Stimulated activated CD8-positive, alpha-beta memory T cell treated with anti-CD3 and anti-CD28 coated beads, Interleukin-15, amount 100 ng/mL, for 48 hours (primary cell): ENCODE measurements around the gene SMG6.

Experiments used
- DNase-seq, 2 donors: peaks; one replicate each; pipeline ENCODE4 v3.0.0-alpha.2; 2020; ENCODE audit warnings: low read depth in 2 of 2

SMG6 gene

DNA sequence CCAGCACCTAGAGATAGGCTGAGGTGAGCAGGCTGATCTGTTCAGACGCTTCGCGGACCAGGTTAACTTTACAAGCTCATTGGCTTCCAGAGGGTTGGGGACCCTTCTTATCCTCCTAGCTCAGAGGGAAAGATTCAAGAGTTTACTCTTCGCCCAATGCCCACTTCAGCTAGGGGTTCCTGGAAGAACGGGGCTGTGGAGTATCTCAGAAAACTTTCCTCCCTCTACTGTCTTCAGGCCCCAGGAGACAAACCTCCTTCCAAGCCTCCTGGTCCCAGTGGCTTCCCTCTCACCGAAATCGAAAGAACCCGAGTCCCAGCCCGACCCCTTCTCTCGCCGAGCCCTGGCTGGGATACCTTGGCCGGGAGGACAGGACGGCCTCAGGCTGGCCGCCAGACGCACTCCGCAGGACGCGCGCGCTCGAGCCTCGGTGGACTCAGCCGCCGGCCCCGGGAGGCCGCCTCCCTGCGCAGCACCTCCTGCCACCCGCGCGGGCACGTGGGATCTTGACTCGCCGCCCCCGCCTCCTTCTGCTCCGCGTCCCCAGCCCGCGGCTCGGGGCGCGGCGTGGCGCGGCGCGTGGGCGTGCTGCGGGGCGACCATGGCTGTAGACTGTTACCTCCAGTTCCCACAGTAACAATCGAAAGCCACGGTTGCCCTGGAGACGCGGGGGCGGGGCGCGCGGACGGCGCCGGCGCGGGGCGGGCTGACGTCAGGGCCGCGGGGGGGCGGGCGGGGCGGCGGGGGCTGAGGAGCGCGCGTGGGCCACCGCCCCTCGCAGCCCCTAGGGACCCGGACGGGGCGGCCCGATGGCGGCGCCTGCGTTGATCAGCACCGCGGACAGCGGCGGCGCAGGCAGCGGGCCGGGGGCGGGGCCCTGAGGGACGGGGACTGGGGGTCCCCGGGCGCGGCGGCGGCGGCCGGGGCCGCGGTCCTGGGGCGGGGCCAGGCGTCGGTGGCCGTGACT is 254.0 kb downstream of the SMG6 start:
- DNase-seq: peak; percentile 79 to 83

DNA sequence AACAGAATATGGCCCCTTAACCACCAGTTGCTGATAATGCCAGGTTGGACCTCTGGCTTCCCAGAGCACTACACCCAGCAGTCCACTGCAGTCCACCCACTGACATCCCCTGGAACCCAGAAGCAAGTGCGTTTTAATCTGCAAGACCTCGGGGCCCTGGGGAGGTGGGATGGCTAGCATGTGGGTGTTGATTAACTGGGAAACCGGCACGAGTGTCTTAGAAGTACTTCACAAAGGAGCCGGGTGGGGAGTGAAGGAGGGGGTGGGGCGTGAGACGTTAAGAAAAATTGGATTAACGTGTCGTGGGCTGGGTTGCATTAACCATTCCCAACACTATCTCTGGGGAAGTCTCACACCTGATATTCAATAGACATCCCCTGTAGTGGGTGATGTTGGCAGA is 254.8 kb downstream of the SMG6 start:
- DNase-seq: no peak

DNA sequence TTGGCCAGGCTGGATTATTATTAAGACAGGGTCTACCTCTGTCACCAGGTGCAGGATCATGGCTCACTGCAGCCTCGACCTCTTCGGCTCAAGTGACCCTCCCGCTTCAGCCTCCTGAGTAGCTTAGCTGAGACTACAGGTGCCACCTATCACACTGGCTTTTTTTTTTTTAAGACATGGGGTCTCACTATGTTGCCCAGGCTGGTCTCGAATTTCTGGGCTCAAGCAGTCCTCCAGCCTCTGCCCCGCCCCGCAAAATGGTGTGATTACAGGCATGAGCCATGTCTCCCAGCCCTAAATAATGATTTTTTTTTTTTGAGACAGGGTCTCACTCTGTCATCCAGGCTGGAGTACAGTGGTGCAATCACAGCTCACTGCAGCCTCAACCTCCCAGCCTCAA is 256.0 kb downstream of the SMG6 start:
- DNase-seq: no peak

DNA sequence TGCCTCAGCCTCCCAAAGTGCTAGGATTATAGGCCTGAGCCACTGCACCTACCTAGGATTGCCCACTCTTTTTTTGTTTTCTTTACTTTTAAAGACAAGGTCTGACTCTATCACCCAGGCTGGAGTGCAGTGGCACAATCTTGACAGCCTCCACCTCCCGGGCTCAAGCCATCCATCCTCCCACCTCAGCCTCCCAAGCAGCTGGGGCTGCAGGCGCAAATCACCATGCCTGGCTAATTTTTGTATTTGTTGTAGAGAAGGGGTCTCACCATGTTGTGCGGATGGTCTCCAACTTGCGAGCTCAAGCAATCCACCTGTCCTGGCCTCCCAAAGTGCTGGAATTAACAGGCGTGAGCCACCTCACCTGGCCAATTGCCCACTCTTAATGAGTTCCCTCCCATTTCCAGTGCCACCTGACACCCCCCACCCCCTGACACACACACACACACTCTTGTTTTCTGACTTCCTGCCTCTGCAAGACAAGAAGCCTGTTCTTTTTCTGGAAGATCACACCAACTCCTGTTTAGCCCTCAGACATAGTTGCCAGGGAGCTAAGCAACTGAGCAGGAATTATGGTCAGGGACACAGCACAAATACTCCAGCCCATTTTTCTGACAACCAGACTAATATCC is 259.2 kb downstream of the SMG6 start:
- no peak for DNase-seq

DNA sequence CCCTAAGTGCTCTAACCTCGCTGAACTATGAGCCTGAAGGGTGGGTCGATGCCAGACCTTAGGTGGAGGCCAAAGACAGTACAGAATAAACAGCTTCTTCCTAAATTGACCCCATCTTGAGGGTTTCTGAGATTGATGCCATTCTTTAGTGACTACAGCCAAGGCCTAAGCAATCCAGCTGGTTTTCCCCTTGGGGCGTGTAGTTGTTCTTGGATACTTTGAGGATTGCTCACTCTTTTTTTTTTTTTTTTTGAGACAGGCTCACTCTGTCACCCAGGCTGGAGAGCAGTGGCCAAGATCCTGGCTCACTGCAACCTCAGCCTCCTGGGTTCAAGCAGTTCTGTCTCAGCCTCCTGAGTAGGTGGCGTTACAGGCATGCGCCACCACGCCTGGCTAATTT is 259.8 kb downstream of the SMG6 start:
- no peak for DNase-seq

DNA sequence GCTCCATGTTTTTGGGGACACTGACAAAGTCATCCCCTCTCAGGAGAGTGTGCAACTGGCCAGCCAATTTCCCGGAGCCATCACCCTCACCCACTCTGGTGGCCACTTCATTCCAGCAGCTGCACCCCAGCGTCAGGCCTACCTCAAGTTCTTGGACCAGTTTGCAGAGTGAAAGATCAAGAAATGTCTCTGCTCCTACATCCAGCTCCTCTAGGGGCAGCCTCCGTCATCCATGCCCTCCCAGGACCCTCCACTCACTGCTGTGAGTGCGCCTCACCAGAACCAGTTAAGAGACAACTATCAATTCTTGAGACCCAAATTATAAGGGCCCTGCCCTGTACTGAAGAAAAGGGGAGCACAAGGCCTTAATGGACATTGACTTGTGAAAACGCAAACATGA is 260.7 kb downstream of the SMG6 start:
- DNase-seq: no peak

DNA sequence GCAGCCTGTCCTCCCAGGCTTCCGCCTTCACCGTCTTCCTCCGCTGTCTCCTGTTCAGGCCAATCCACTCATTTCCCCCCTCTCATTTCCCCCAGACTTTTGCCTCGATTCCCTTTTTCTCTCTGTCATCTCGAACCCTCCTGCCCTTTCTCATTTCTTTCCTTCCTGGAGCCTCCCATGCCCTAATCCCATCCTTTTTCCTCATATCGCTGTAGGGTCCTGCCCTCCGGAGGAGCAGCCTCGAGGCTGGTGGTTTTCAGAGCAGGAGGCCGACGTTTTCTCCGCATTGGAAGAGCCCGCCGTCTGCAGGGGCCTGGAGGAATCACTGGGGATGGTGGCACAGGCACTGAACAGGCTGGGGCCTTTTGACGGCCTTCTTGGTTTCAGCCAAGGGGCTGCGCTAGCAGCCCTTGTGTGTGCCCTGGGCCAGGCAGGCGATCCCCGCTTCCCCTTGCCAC is 261.2 kb downstream of the SMG6 start:
- DNase-seq: no peak

DNA sequence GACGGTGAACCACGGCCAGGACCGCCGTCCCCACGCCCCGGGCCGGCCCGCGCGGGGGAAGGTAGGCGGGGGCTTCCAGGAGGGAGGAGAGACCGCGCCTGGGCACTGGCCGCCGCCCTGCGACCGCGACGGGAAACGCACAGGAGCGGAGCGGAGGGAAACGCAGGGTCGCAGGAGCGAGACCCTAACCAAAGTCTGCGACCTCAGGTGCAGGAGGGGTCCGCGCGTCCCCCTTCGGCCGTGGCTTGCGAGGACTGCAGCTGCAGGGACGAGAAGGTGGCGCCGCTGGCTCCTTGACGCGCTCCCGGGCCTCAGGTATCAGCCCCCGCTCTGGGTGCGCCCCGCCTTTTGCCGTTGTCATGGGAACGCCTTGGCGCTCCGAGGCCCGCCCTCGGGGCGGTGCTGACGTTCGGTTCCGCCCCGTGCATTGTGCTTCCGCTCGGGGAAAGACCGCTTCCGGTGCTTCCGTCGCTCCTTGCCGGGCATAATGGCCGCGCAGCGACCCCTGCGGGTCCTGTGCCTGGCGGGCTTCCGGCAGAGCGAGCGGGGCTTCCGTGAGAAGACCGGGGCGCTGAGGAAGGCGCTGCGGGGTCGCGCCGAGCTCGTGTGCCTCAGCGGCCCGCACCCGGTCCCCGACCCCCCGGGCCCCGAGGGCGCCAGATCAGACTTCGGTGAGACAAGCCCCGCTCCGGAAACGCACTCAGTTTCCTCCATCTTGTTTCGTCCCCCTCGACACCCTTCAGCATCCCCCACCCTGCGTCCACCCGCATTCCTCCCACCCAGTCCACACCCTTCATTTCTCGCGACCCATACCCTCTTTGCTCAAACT is 261.8 kb downstream of the SMG6 start, which contains the start of gene OVCA2:
Gene OVCA2, plus strand, starts transcription at position 462 of the 829 bp plus-strand sequence. Its CDS starts 26 bp downstream, at position 488.
- peak; percentile 92 to 96 for DNase-seq

DNA sequence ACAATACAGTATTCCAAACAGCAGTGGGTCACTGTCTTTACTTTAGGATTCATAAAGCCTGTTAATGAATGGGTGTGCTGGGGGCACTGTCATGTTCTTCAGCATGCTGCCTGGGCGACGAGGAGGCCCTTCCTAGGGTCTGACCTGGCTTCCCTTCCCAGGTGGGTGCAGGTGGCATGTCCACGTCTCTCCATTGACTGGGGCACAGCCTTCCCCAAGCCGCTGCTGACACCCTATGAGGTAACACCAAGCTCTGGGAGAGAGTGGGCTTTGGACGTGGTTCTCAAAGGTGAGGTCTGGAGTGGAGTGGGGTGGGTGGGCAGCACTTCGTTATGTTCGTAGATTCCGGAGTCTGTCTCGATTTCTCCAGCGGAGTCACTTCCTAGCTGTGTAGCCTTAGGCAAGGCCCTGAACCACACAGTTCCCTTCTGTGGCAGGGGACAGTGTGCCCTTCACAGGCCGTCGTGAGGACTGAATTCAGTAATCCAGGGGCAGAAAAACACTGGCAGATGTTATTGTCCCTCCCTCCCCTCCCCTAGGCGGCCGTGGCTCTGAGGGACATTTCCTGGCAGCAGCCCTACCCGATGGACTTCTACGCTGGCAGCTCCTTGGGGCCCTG is 262.5 kb downstream of the SMG6 start:
- DNase-seq: no peak

DNA sequence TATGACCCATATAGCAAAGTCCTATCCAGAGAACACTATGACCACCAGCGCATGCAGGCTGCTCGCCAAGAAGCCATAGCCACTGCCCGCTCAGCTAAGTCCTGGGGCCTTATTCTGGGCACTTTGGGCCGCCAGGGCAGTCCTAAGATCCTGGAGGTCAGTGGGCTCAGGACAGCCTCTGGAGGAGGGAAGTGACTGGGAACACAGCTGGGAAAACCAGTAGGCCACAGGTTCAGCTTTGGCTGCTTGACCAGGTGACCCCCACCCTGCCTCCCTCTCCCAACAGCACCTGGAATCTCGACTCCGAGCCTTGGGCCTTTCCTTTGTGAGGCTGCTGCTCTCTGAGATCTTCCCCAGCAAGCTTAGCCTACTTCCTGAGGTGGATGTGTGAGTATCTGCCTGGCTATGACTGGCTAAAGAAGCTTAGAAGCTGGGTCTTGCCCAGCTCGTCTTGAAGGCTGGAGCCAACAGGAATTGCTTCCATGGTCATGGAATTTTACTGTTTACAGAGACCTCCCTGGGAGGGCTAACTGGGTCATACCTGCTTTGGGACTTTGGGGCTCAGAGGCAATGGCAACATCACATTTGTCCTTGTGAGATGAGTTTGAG is 263.3 kb downstream of the SMG6 start:
- DNase-seq: no peak

DNA sequence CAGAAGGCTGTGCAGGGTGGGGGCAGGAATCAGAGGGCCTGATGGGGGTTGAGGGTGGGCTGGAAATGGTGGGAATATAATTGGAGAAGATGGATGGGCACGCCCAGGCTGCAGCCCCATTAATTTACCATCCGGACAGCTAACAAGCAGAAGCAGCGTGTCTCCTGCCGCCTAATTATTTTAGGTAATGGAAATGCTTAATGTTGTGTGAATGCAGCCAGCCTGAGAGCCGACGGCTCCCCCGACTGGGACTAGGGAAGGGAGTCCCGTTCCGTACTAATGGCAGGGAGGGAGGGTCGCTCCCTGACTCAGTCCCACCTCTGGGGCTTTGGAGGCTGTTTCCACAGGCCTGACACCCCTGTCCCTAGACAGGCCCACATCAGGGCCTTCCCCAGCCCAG is 266.4 kb downstream of the SMG6 start:
- no peak for DNase-seq

DNA sequence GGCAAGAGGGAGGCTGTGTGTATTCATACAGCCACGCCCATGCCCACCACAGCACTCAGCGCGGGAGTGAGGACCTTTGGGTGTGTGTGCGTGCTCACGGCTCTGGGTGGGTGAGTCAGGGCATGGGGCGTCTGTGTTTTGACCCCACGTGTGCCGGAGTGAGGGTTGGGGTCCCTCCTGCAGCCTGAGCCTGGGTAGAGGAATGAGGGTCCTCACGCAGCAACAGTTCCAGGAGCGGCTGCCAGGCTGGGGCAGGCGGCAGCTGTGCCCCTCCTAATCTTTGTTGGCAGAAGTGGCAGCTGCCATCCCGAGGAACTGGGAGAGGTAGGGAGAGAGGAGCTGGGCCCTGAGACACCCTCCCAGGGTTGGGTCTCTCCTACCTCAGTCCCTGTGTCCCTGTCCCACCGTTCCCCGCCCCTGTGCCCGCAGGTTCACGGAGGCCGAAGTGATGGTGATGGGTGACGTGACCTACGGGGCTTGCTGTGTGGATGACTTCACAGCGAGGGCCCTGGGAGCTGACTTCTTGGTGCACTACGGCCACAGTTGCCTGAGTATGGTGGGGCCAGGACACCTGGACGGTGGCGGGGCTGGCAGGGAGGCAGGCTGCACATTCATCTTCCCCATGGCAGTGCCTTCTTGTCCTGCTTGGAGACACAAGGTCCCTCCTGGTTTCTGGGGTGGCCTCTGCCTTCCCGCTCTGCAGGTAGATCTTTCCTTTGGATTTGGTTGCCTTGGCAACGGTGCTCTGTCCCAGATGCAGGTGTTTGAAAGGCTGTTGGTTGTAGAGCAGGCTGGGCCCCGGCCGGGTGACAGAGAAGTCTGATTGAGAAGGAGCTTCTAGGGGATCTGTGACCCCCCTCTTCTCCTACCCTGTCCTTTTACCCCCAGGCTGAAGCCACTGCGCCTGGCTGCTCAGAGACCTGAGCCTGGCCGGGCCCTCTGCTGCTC is 267.8 kb downstream of the SMG6 start:
- DNase-seq: no peak

DNA sequence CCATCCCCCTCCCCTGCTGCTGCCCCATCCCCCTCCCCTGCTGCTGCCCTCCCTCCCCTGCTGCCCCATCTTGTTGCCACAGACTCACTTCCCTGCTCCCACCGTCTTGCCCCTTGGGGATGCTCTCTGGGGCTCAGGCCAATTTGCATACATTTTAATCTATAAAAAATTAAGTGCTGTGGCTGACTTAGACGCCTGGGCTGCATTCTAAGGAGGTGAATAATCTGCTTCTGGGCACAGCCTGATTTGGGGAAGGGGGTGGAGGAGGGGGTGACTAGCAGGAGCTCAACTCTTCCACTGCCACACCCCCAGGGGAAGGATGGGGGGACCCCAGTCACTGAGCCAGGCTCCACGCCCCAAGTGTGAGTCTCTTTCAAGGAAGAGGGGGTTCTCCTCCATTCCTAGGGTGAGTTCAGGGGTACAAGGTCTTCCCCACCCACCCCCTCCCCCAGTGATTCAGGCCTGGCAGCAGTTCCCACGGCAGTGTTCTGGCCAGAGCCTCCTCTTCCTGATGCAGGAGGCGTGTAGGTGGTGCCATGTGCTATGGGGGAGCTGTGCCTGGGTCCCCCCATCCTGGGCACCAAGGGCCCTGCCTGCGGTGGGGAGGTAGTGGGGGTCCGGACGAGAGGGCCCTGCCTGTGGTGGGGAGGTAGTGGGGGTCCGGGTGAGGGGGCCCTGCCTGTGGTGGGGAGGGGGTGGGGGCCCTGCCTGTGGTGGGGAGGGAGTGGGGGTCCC is 268.6 kb downstream of the SMG6 start:
- DNase-seq: no peak

DNA sequence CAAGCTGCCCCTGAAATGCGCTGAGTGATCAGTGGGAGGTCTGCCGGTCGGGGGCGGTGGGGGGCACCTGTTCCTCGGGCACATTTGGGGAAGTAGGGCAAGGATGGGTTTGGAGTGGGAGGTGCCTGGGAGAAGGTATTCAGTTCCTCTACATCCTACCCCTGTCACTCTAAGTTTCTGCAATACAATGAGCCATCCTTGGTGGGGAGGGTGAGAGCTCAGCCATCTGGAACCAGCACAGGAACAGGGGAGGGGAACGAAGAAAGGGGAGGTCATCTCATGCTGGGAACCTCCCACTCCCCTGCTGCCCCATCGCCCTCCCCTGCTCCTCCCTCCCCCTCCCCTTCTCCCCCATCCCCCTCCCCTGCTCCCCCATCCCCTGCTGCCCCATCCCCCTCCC is 269.4 kb downstream of the SMG6 start:
- DNase-seq: no peak

DNA sequence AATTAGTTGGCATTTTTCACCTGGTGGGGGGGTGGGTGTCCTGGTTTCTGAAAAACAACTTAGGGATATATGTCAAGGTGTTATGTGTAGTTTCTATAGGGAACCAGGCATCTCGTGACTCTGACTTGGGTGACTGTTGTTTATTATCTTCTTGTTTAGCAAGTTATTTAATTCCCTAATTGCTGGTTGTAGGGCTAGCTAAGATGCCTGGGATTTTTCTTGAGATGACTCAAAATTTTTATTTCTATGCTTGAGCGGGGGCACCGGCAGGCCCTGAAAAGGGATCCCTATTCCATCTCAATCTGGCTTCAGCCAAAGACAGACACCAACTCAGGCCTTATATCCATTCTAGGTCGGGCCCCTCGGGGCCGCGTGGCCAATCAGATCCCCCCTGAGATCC is 270.4 kb downstream of the SMG6 start:
- DNase-seq: no peak

DNA sequence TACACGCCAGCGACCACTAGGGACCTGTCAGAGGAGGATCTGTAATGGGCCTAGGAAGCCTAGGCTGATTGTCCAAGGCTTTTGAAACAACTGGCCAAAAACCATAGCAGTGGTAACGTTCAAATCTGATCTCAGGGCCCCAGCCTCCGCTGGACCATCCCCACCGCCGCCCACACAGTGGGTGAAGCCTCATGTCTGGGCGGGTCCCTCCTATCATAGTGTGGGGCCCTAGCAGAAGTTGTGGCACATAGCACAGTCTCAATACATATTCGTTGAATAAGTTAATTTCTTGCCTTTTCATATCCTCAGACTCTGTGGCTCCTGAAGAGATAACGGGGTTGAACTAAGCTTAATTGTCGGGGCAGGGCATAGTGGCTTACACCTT is 272.8 kb downstream of the SMG6 start:
- DNase-seq: no peak

DNA sequence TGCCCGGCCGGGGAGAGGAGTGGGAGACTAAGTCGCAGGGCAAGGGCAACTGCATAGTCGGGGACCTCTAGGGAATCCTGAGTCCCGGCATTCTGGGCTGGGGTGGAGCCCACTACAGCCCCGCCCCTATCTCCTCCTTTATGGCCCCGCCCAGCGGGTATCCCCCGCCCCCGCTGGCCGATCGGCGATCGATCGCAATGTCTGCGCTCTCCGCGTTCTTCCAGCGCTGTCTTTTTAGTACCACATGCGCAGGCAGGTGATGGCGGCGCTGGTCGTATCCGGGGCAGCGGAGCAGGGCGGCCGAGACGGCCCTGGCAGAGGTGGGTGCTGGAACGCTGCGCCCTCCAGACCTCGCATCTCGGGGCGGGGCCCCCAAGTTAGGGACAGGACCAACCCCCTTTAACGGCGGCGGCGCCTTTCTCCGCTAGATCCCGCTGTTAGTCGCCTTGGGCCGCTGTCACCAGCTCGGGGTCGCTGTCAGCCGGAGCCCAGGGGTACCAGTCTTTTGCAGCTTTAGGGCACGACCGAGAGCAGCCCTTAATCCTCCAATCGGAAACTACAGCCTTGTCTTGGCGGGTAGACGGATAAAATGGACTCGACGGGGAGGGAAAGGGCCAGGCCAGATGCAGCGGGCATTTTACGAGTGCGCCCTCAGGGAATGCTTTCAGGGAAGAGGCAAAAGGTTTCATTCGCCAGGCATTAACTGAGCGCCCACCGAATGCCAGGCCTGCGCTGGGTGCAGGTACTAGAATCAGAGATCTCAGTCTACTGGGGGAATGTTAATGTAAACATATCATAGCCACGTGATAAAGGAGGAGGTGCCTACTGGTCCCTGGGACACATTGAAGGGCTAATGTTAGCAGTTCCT is 273.4 kb downstream of the SMG6 start, which contains the start of gene DPH1:
Gene DPH1, plus strand, starts transcription at position 243 of the 868 bp plus-strand sequence. Its CDS starts 17 bp downstream, at position 260.
- DNase-seq: peak; percentile 79 to 80

DNA sequence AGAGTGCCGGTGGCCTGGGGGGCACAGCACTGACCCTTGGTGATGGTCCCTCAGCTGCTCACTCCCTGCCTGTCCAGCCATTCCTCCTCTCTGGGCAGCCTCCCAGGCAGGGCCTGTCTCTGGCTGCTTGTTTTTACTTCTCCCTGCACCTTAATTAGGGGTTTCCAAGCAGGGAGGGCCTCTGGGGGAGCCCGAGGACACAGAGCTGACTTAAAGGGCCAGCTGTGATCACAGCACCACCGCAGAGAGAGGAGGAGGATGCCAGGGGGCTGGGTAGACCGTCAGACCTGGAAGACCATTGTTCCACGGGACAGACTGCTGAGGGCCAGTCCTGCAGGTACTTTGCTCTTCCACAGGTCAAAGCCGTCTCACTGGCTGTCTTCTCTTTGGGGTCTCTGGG is 274.8 kb downstream of the SMG6 start:
- no peak for DNase-seq
